Measurements from ENCODE around the gene LRIG2. TPM values are rescaled to one million over a fixed set of nuclear protein-coding genes. Genes with fewer than 3 reads are reported as not detected.

The LRIG2 gene
- total and polyA plus RNA-seq, 2 donors (not counting 3 experiments of a cell fraction or from before 2014, with no cell fraction given) = 8.4 to 20.1 TPM

DNA sequence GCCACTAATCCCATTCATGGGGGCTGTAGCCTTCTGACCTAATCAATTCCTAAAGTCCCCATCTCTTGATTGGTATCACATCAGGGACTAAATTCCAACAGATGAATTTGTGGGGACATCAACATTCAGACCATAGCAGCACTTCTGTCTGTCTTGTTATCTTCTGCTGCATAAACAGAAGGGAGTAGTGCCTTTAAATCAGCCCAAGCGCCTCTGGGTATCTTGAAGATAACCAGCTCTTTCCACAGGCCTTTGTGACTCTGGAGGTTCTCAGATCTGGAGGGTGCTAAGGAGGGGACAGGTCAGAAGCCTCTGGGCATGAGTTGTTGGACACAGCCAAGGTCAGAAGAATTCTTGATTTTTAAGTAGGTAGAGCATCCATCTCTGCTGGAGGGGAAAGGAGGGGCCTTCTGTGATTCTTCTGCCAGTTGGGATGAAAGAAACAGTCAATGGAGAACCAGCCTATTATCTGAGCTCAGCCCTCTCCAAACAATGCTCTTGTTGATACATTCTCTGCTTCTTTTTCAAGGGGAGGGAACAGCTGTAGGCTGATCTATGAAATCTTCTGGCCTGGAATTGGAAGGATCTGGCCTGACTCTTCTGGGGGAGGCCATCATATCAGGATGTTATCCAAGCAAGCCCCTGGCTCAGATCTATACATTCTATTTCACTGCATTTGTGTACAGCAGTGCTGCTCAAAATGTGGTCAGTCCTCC lies 31.3 kb upstream of the LRIG2 start:
- POLR2A ChIA-PET = interaction anchor here (0.5 to 2.4 kb wide), 8 partner anchors 9 to 159 kb away, joined by 5 to 25 read pairs (median 6); partner anchors contain the start of genes LRIG2 and SLC16A1
- Histone ChIP-seq H3K79me2 (ENCODE audit: control insufficient read depth, insufficient read depth, low read length) (no peaks in the 10 kb centered on the region), H3K9ac (replicated peaks; ENCODE audit: extremely low read depth, insufficient read depth, low read length) (peak overlapping the region; percentile 53), H3K9me1 (replicated peaks; ENCODE audit: control insufficient read depth, extremely low read depth, insufficient read depth, low read length) (no peaks in the 10 kb centered on the region), H3K9me3 (replicated peaks; ENCODE audit: control insufficient read depth, insufficient read depth, low read length) (no peaks in the 10 kb centered on the region), H3K4me2 (ENCODE audit: insufficient read depth, low read length) (peak overlapping the region; percentile 78), H3K27me3 (ENCODE audit: control insufficient read depth in 2 of 2, insufficient read depth in 2 of 2, low read length in 2 of 2) (no peaks in the 10 kb centered on the region), H3K36me3 (ENCODE audit: control insufficient read depth in 2 of 2, extremely low read depth in 1 of 2, insufficient read depth in 2 of 2, low read length in 2 of 2) (no peaks in the 10 kb centered on the region), H4K20me1 (replicated peaks; ENCODE audit: control insufficient read depth, extremely low read depth, insufficient read depth, low read length) (no peaks in the 10 kb centered on the region), H3K27ac (ENCODE audit: insufficient read depth, low read depth, low read length) (peak overlapping the region; percentile 84), H3K4me3 (replicated peaks in 1 of 3; ENCODE audit: insufficient read depth in 1 of 3, low read depth in 1 of 3, low read length in 3 of 3) (peak overlapping the region in 1 of 3 experiments; percentile 29), H3K4me1 (ENCODE audit: control insufficient read depth, extremely low read depth, insufficient read depth, low read length) (peaks cover 40% of the 10 kb centered on the region), H2AFZ (ENCODE audit: low read depth, low read length) (peak overlapping the region; percentile 79)
- BruUV-seq (replicated peaks) = TSS peak; percentile 31
- FAIRE-seq = peak; percentile 15
- TF ChIP-seq POLR2AphosphoS5 (IDR thresholded peaks at IDR 0.05; ENCODE audit: insufficient read depth, low read depth, low read length) = no peak
- TF ChIP-seq POLR2A (IDR thresholded peaks at IDR 0.05; ENCODE audit: low read depth, low read length) = no peak
- no peak for TF ChIP-seq JUN (IDR thresholded peaks at IDR 0.05; ENCODE audit: borderline replicate concordance, insufficient read depth, insufficient read length, low read depth)
- no peak for TF ChIP-seq GATA2 (IDR thresholded peaks at IDR 0.05; ENCODE audit: insufficient read depth, insufficient read length, low read depth, low read length)
- no peak for TF ChIP-seq MYC (IDR thresholded peaks at IDR 0.05; ENCODE audit: low read depth, low read length)
- TF ChIP-seq FOS (IDR thresholded peaks at IDR 0.05; ENCODE audit: borderline replicate concordance, insufficient read depth, low read length) = no peak
- TF ChIP-seq, protein P1, sequence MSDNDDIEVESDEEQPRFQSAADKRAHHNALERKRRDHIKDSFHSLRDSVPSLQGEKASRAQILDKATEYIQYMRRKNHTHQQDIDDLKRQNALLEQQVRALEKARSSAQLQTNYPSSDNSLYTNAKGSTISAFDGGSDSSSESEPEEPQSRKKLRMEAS (IDR thresholded peaks at IDR 0.05; ENCODE audit: insufficient read depth, insufficient read length) = no peak
- no peak for TF ChIP-seq EZH2 (IDR thresholded peaks at IDR 0.05; ENCODE audit: borderline replicate concordance, low read depth, low read length, severe bottlenecking)
- intact Hi-C loops (cut with micrococcal nuclease) (loop anchor here (1.0 kb wide), 8 partner anchors 10 to 323 kb away; partner anchors contain the start of genes LRIG2 and SLC16A1), dilution Hi-C loops (cut with MboI; ENCODE audit: extremely low pct_ligation_motif_present, low sequenced_read_pairs) (no loop called here)
- no peak for DNase-seq (ENCODE audit: low read depth, low spot score)
- CTCF ChIA-PET = interaction anchor here (0.5 to 5.1 kb wide), 44 partner anchors 9 to 743 kb away, joined by 3 to 87 read pairs (median 5); partner anchors contain the start of genes LRIG2, PPM1J and SLC16A1
